Measurements from ENCODE around the gene OR2A14.

GRCh38 chr7:144164784-144165183 is 41.8 kb downstream of the OR2A14 start:
- no peak for TF ChIP-seq CTCF (IDR thresholded peaks at IDR 0.05)
- TF ChIP-seq TCF7L2 (IDR thresholded peaks at IDR 0.05; ENCODE audit: low read depth, low read length): no peak
- no peak for TF ChIP-seq POLR2AphosphoS5 (IDR thresholded peaks at IDR 0.05; ENCODE audit: low read depth, low read length)
